ENCODE measurements around the gene MYBPHL. TPM values are rescaled to one million over a fixed set of nuclear protein-coding genes. Genes with fewer than 3 reads are reported as not detected.
"Not testable (repeated sequence)": the region's sequence is repeated elsewhere in the genome, so short reads cannot be mapped to it uniquely, and the experiment has no call there.

Gene MYBPHL
- total RNA-seq, 2 donors from 2014 or later = not detected

DNA sequence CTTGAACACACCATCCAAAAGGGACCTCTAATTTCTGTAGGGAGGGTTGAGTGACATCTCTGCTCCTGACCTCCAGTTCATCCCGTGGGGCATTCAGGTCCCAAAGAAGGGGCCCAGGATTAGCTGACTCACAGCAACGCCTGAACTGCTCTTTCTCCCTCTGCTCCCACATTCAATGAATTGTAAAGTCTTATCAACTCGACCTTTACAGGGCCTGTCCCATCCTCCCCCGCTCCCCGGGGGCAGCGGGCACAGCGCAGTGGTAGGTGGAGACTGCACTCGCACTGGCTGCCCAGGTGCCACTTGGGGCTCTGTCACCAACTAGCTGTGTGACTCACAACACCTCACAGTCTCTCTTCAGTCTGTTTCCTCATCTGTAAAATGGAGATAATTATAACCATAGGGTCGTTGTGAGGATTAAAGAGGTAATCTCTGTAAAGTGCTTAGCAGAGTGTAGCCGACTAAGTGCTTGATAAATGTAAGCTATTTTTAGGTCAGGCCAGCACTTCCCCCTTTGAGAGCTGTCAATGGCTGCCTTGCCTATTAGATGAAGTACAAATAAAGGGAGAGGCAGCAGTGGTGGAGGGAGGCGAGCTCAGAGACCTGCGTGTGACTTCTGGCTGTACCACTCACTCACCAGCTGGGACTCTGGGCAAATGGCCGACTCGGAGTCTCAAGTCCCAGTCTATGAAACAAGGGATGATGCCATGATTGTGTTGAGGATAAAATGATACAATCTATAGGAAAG is 637 bp upstream of the MYBPHL start:
- H3K9me3 ChIP-seq (ENCODE audit: control insufficient read depth, low read length) = no peaks in the 10 kb centered on the region
- Mint-ChIP-seq H3K4me3 (no peak overlapping the region), H3K27me3 (ENCODE audit: insufficient read depth) (peaks cover 3% of the 10 kb centered on the region), H3K4me1 (peaks cover 24% of the 10 kb centered on the region), H3K9me3 (no peaks in the 10 kb centered on the region), H3K36me3 (ENCODE audit: low read depth) (peaks cover 4% of the 10 kb centered on the region), H3K27ac (peak overlapping the region; percentile 82)
- peak overlapping the region; percentile 19 for H3K27ac ChIP-seq (ENCODE audit: low read depth, low read length)
- no peak overlapping the region for H3K9ac ChIP-seq (ENCODE audit: extremely low read depth, low read length, poor library complexity, severe bottlenecking)
- TF ChIP-seq, protein P1, sequence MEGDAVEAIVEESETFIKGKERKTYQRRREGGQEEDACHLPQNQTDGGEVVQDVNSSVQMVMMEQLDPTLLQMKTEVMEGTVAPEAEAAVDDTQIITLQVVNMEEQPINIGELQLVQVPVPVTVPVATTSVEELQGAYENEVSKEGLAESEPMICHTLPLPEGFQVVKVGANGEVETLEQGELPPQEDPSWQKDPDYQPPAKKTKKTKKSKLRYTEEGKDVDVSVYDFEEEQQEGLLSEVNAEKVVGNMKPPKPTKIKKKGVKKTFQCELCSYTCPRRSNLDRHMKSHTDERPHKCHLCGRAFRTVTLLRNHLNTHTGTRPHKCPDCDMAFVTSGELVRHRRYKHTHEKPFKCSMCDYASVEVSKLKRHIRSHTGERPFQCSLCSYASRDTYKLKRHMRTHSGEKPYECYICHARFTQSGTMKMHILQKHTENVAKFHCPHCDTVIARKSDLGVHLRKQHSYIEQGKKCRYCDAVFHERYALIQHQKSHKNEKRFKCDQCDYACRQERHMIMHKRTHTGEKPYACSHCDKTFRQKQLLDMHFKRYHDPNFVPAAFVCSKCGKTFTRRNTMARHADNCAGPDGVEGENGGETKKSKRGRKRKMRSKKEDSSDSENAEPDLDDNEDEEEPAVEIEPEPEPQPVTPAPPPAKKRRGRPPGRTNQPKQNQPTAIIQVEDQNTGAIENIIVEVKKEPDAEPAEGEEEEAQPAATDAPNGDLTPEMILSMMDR (conservative IDR thresholded peaks at IDR 0.05) = no peak
- H3K27me3 ChIP-seq (ENCODE audit: control insufficient read depth, insufficient read depth, low read length, poor library complexity, severe bottlenecking) = peaks cover 11% of the 10 kb centered on the region
- DNase-seq = peak; percentile 62
- no peak overlapping the region for H3K4me3 ChIP-seq (ENCODE audit: low read length)
- WGBS, 2 experiments (ENCODE audit: insufficient coverage in 1 of 2, insufficient read length in 1 of 2) = 63 to 70% methylated on average over 6 to 14 of the region's 14 CpGs
- peaks cover 11% of the 10 kb centered on the region for H3K4me1 ChIP-seq (ENCODE audit: control insufficient read depth, insufficient read depth, low read length)
- no peaks in the 10 kb centered on the region for H3K36me3 ChIP-seq (ENCODE audit: control insufficient read depth, insufficient read depth, low read length)

DNA sequence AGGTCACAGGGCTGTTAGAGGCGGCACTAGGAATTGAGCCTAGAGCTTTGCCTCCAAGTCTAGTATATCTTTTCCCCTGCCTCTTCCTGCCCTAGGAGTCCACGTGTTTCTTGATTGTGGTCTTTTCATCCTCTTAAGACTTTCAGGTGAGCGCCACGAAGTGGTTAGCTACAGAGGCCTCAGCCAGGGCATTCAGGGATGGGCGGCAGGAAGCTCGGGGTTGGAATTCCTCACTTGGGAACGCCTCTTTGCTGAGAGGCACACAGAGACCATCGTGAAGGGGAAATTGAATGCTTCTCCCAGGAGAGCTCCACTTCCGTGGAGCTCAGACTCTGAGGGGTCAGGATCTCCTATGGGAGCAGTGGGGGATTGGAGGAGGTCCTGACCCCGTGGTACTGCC is 820 bp downstream of the MYBPHL start:
- not testable (repeated sequence) for H3K4me3 ChIP-seq (ENCODE audit: low read length); H3K9me3 ChIP-seq (ENCODE audit: control insufficient read depth, low read length); H3K36me3 ChIP-seq (ENCODE audit: control insufficient read depth, insufficient read depth, low read length); H3K9ac ChIP-seq (ENCODE audit: extremely low read depth, low read length, poor library complexity, severe bottlenecking); H3K36me3 Mint-ChIP-seq (ENCODE audit: low read depth); H3K9me3 Mint-ChIP-seq; H3K27me3 Mint-ChIP-seq (ENCODE audit: insufficient read depth); H3K4me3 Mint-ChIP-seq; H3K27ac ChIP-seq (ENCODE audit: low read depth, low read length)
- Histone ChIP-seq H3K4me1 (ENCODE audit: control insufficient read depth, insufficient read depth, low read length) (peaks cover 11% of the 10 kb centered on the region), H3K27me3 (ENCODE audit: control insufficient read depth, insufficient read depth, low read length, poor library complexity, severe bottlenecking) (peaks cover 11% of the 10 kb centered on the region)
- DNase-seq = peak; percentile 70
- WGBS, 2 experiments (ENCODE audit: insufficient coverage in 1 of 2, insufficient read length in 1 of 2) = 55 to 63% methylated on average over 7 to 9 of the region's 10 CpGs
- H3K4me1 Mint-ChIP-seq = peaks cover 24% of the 10 kb centered on the region
- peak overlapping the region; percentile 91 for H3K27ac Mint-ChIP-seq

DNA sequence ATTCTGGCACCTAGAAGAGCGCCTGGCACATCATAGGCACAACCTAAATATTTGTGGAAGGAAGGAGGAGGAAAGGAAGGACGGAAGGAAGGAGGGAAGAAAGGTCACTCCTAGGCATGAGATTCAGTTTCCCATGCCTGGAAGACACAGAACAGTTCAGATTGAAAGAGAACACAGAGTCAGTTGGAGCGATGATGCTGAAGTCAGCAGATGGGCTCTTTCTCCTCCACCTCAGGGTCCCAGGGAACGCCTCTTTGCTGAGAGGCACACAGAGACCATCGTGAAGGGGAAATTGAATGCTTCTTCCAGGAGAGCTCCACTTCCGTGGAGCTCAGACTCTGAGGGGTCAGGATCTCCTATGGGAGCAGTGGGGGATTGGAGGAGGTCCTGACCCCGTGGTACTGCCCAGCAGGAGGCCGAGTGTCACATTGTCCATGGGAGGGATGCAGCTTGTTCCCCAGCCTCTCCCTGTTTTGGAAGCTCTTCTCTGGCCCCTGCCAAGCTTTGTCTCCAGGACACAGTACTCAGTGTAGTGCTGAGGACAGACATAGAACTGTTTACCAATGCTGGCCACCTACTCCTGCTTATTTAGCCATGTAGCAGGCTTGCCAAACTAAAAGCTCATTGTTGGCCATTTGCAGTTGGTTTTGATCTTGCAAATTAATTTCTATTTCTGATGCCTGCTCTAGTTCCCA is 2.4 kb downstream of the MYBPHL start:
- Mint-ChIP-seq H3K27ac (no peak overlapping the region), H3K4me3 (no peak overlapping the region), H3K9me3 (no peaks in the 10 kb centered on the region), H3K27me3 (ENCODE audit: insufficient read depth) (peaks cover 4% of the 10 kb centered on the region), H3K4me1 (peaks cover 26% of the 10 kb centered on the region), H3K36me3 (ENCODE audit: low read depth) (no peaks in the 10 kb centered on the region)
- H3K4me1 ChIP-seq (ENCODE audit: control insufficient read depth, insufficient read depth, low read length) = peaks cover 11% of the 10 kb centered on the region
- no peak for DNase-seq
- no peaks in the 10 kb centered on the region for H3K9me3 ChIP-seq (ENCODE audit: control insufficient read depth, low read length)
- TF ChIP-seq, protein P1 (conservative IDR thresholded peaks at IDR 0.05) = no peak
- H3K4me3 ChIP-seq (ENCODE audit: low read length) = no peak overlapping the region
- H3K27ac ChIP-seq (ENCODE audit: low read depth, low read length) = no peak overlapping the region
- WGBS, 2 experiments (ENCODE audit: insufficient coverage in 1 of 2, insufficient read length in 1 of 2) = 83 to 92% methylated on average over 3 to 8 of the region's 8 CpGs
- H3K36me3 ChIP-seq (ENCODE audit: control insufficient read depth, insufficient read depth, low read length) = no peaks in the 10 kb centered on the region
- H3K9ac ChIP-seq (ENCODE audit: extremely low read depth, low read length, poor library complexity, severe bottlenecking) = no peak overlapping the region
- peaks cover 11% of the 10 kb centered on the region for H3K27me3 ChIP-seq (ENCODE audit: control insufficient read depth, insufficient read depth, low read length, poor library complexity, severe bottlenecking)

All from endodermal cell (in vitro differentiated cells).